Measurements from ENCODE around the gene SSBP1.

DNA sequence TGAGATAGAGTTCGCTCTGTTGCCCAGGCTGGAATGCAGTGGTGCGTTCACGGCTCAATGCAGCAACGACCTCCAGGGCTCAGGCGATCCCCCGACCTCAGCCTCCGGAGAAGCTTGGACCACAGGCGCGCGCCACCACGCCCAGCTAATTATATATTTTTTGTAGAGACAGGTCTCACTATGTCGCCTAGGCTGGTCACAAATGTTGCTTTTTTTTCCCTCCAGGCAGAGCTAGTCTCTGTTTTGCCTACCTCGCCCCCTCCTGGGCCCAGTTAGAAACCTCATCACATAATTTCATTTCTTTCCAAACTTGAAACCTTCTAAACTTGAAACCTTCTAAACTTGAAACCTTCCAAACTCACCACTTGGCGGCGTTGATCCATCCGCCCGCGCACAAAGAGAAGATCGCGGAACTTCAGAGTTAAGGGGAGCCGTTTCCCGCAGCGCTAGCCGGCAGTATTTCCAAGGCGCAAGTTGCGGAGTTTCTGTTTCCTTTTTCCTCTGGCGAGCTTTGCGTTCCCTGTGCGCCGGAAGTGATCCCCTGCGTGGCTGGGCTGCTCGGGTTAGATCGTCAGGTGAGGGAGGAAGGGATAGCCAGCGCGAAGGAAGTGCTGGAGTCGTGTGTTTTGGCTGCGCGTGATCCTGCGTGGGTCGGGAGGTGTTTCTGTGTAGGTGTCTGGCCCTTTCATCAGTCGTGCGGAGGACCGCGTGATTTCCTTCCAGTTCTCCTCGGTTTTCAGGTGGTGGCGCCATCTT, at the start of gene SSBP1:
- TF ChIP-seq, protein P1, sequence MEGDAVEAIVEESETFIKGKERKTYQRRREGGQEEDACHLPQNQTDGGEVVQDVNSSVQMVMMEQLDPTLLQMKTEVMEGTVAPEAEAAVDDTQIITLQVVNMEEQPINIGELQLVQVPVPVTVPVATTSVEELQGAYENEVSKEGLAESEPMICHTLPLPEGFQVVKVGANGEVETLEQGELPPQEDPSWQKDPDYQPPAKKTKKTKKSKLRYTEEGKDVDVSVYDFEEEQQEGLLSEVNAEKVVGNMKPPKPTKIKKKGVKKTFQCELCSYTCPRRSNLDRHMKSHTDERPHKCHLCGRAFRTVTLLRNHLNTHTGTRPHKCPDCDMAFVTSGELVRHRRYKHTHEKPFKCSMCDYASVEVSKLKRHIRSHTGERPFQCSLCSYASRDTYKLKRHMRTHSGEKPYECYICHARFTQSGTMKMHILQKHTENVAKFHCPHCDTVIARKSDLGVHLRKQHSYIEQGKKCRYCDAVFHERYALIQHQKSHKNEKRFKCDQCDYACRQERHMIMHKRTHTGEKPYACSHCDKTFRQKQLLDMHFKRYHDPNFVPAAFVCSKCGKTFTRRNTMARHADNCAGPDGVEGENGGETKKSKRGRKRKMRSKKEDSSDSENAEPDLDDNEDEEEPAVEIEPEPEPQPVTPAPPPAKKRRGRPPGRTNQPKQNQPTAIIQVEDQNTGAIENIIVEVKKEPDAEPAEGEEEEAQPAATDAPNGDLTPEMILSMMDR (conservative IDR thresholded peaks at IDR 0.05; ENCODE audit: low read length) = peak; percentile 94
- TF ChIP-seq EZH2phosphoT487 (IDR thresholded peaks at IDR 0.05; ENCODE audit: borderline replicate concordance) = no peak
